ENCODE results near the gene RARRES2.

Gene RARRES2

GRCh38 chr7:150377196-150377595 lies 35.8 kb upstream of the RARRES2 start:
- no peak for DNase-seq (ENCODE audit: low read depth in 1 of 2, low spot score in 1 of 2)

GRCh38 chr7:150376560-150376959 lies 35.1 kb upstream of the RARRES2 start:
- DNase-seq (ENCODE audit: low read depth in 1 of 2, low spot score in 1 of 2) = no peak

GRCh38 chr7:150375662-150376521 lies 34.5 kb upstream of the RARRES2 start:
- no peak for DNase-seq (ENCODE audit: low read depth in 1 of 2, low spot score in 1 of 2)

- no peak for DNase-seq (ENCODE audit: low read depth in 1 of 2, low spot score in 1 of 2)
These were observed 33.0 kb upstream of the RARRES2 start for GRCh38 chr7:150374472-150374871.

- no peak for DNase-seq (ENCODE audit: low read depth in 1 of 2, low spot score in 1 of 2)
These were observed 32.6 kb upstream of the RARRES2 start for GRCh38 chr7:150374026-150374425.

- no peak for DNase-seq (ENCODE audit: low read depth in 1 of 2, low spot score in 1 of 2)
These were observed 31.8 kb upstream of the RARRES2 start for GRCh38 chr7:150373049-150373801.

GRCh38 chr7:150372271-150373048 lies 31.0 kb upstream of the RARRES2 start:
- DNase-seq (ENCODE audit: low read depth in 1 of 2, low spot score in 1 of 2) = no peak

- DNase-seq (ENCODE audit: low read depth in 1 of 2, low spot score in 1 of 2) = no peak
These were observed 30.5 kb upstream of the RARRES2 start for GRCh38 chr7:150371996-150372270.

- DNase-seq (ENCODE audit: low read depth in 1 of 2, low spot score in 1 of 2) = no peak
These were observed 29.9 kb upstream of the RARRES2 start for GRCh38 chr7:150371131-150371995.

- DNase-seq (ENCODE audit: low read depth in 1 of 2, low spot score in 1 of 2) = no peak
These were observed 29.2 kb upstream of the RARRES2 start for GRCh38 chr7:150370612-150371071.

- DNase-seq (ENCODE audit: low read depth in 1 of 2, low spot score in 1 of 2) = no peak
These were observed 28.5 kb upstream of the RARRES2 start for GRCh38 chr7:150369748-150370501.

- peak; percentile 28 to 59 for DNase-seq (ENCODE audit: low read depth in 1 of 2, low spot score in 1 of 2)
These were observed 27.7 kb upstream of the RARRES2 start for GRCh38 chr7:150368884-150369747.

GRCh38 chr7:150368096-150368883 lies 26.9 kb upstream of the RARRES2 start, which contains the start of gene REPIN1:
REPIN1 (plus strand) TSS chr7:150368822; CDS start chr7:150369712, 890 bp downstream.
- DNase-seq (ENCODE audit: low read depth in 1 of 2, low spot score in 1 of 2) = peak; percentile 55 to 68

GRCh38 chr7:150367677-150368095 lies 26.3 kb upstream of the RARRES2 start:
- no peak for DNase-seq (ENCODE audit: low read depth in 1 of 2, low spot score in 1 of 2)

- DNase-seq (ENCODE audit: low read depth in 1 of 2, low spot score in 1 of 2) = no peak
These were observed 24.4 kb upstream of the RARRES2 start for GRCh38 chr7:150365673-150366398.

- no peak for DNase-seq (ENCODE audit: low read depth in 1 of 2, low spot score in 1 of 2)
These were observed 23.8 kb upstream of the RARRES2 start for GRCh38 chr7:150365194-150365593.

GRCh38 chr7:150363872-150364271 lies 22.4 kb upstream of the RARRES2 start:
- no peak for DNase-seq (ENCODE audit: low read depth in 1 of 2, low spot score in 1 of 2)

Data from stimulated activated CD4-positive, alpha-beta T cell treated with anti-CD3 and anti-CD28 coated beads, Interleukin-15, amount 100 ng/mL, for 1 hour (primary cell).